Esophagus squamous epithelium (tissue), 5 donors: Measurements from ENCODE around the gene SSRP1. TPM values are rescaled to one million over a fixed set of nuclear protein-coding genes. Genes with fewer than 3 reads are reported as not detected.
"Not testable (repeated sequence)": the region's sequence is repeated elsewhere in the genome, so short reads cannot be mapped to it uniquely, and the experiment has no call there.

Experiments
- DNase-seq: peaks from one replicate; lab custom pipeline; 2025; lab: John Stamatoyannopoulos, UW
- H3K27ac ChIP-seq, 4 donors: fragments of 200-600 bp; sonication (generic); one replicate each; pipeline ENCODE4 v1.5.1; 2016 to 2019; ENCODE audit warnings: mild to moderate bottlenecking in 1 of 4
- H3K27me3 ChIP-seq, 4 donors: fragments of 200-600 bp; sonication (generic); 1 replicate in 3 of 4; 2 replicates in 1 of 4; pipeline versions ENCODE4 v1.5.1 to v1.6.0; 2017 to 2021; ENCODE audit warnings: antibody characterized with exemption in 1 of 4
- H3K36me3 ChIP-seq, 3 donors: fragments of 200-600 bp; sonication (generic); one replicate each; pipeline ENCODE4 v1.5.1; 2016 to 2019
- H3K4me1 ChIP-seq, 3 donors: fragments of 200-600 bp; sonication (generic); one replicate each; pipeline ENCODE4 v1.5.1; 2017 to 2019
- H3K4me3 ChIP-seq, 4 donors: fragments of 200-600 bp; sonication (generic); 1 replicate in 3 of 4; 2 replicates in 1 of 4; pipeline ENCODE4 v1.5.1; 2016 to 2019; ENCODE audit warnings: mild to moderate bottlenecking in 2 of 4, moderate library complexity in 1 of 4
- H3K9me3 ChIP-seq, 3 donors: fragments of 200-600 bp; sonication (generic); one replicate each; pipeline ENCODE4 v1.5.1; 2016 to 2019
- CTCF ChIP-seq, 6 experiments: fragments of 450-650 bp in 4 of 6; fragments of 200-600 bp in 2 of 6; sonication (generic) in 2 of 6; IDR thresholded peaks; one replicate each; pipeline ENCODE4 v1.5.1; 2016 to 2019; ENCODE audit warnings: antibody characterized with exemption in 6 of 6, mild to moderate bottlenecking in 4 of 6, moderate library complexity in 4 of 6
- POLR2A ChIP-seq, 4 donors: fragments of 450-650 bp; IDR thresholded peaks; one replicate each; pipeline ENCODE4 v1.6.1; 2017; ENCODE audit warnings: antibody characterized with exemption in 4 of 4, mild to moderate bottlenecking in 4 of 4, moderate library complexity in 3 of 4
- WGBS, 2 donors: methylation state at CpG; one replicate each; pipeline ENCODE4 v1.1.5; 2018; 5-methylcytosine and 5-hydroxymethylcytosine counted together
- intact Hi-C: fragments of 100-400 bp; cut with DNase I; formaldehyde crosslinking; loops from one replicate; pipeline ENCODE4 v1.15.0; 2022
- total RNA-seq, 4 donors: library from RNA; depleted of rRNA; stranded (reverse); fragments of >200 nt; gene quantifications; one replicate each; pipeline ENCODE4 v1.1.0, GENCODE V29; 2016
- donor health status: DM: yes; HTN: yes; CAD: no.

The SSRP1 gene
- total RNA-seq, 4 donors from 2014 or later, result 49.0 to 98.8 (median 81.3) TPM

- peaks cover 48 to 89% (median 53%) of the 10 kb centered on the region in 3 donors for H3K36me3 ChIP-seq
- H3K4me1 ChIP-seq, result peaks cover 17 to 52% (median 24%) of the 10 kb centered on the region in 3 donors
- H3K27me3 ChIP-seq, result no peaks in the 10 kb centered on the region
- DNase-seq, result no peak
- no peak for TF ChIP-seq POLR2A (IDR thresholded peaks at IDR 0.05)
- no peak for TF ChIP-seq CTCF (IDR thresholded peaks at IDR 0.05)
- 80 to 96% methylated on average over 1 to 4 of the region's 10 CpGs for WGBS, 2 donors
- intact Hi-C loops, result no loop called here
- H3K27ac ChIP-seq, result no peak overlapping the region
- peaks cover 0 to 27% (median 14%) of the 10 kb centered on the region in 3 donors for H3K9me3 ChIP-seq
- H3K4me3 ChIP-seq, result no peak overlapping the region
Measured at GRCh38 chr11:57300785-57301184, 34.9 kb downstream of the SSRP1 start.

- DNase-seq, result no peak
- no peak overlapping the region for H3K27ac ChIP-seq
- peaks cover 0 to 27% (median 14%) of the 10 kb centered on the region in 3 donors for H3K9me3 ChIP-seq
- no peaks in the 10 kb centered on the region for H3K27me3 ChIP-seq
- H3K4me3 ChIP-seq, result no peak overlapping the region
- peaks cover 47 to 78% (median 53%) of the 10 kb centered on the region in 3 donors for H3K36me3 ChIP-seq
- H3K4me1 ChIP-seq, result peaks cover 11 to 52% (median 21%) of the 10 kb centered on the region in 3 donors
- WGBS, 2 donors, result 92 to 94% methylated on average over 5 of the region's 5 CpGs
- intact Hi-C loops, result no loop called here
- TF ChIP-seq POLR2A (IDR thresholded peaks at IDR 0.05) (no peak), CTCF (IDR thresholded peaks at IDR 0.05) (no peak)
Measured at GRCh38 chr11:57299150-57299737, 36.4 kb downstream of the SSRP1 start.

- H3K4me1 ChIP-seq, result peaks cover 12 to 55% (median 19%) of the 10 kb centered on the region in 3 donors
- H3K27ac ChIP-seq, result no peak overlapping the region
- H3K27me3 ChIP-seq, result no peaks in the 10 kb centered on the region
- peaks cover 34 to 63% (median 40%) of the 10 kb centered on the region in 3 donors for H3K36me3 ChIP-seq
- H3K9me3 ChIP-seq, result peaks cover 0 to 27% (median 14%) of the 10 kb centered on the region in 3 donors
- 31 to 36% methylated on average over 2 of the region's 2 CpGs for WGBS, 2 donors
- TF ChIP-seq POLR2A (IDR thresholded peaks at IDR 0.05), result no peak
- no peak for TF ChIP-seq CTCF (IDR thresholded peaks at IDR 0.05)
- intact Hi-C loops, result no loop called here
- DNase-seq, result no peak
- no peak overlapping the region for H3K4me3 ChIP-seq
Measured at GRCh38 chr11:57297221-57297620, 38.5 kb downstream of the SSRP1 start.

- H3K9me3 ChIP-seq, result peaks cover 0 to 27% (median 14%) of the 10 kb centered on the region in 3 donors
- DNase-seq, intact Hi-C loops, H3K4me3 ChIP-seq, H3K27me3 ChIP-seq: not testable (repeated sequence)
- H3K4me1 ChIP-seq, result peaks cover 12 to 55% (median 19%) of the 10 kb centered on the region in 3 donors
- peak overlapping the region in 2 of 4 donors; percentile 16 to 86 for H3K27ac ChIP-seq
- peaks cover 24 to 53% (median 30%) of the 10 kb centered on the region in 3 donors for H3K36me3 ChIP-seq
- 66 to 83% methylated on average over 3 of the region's 3 CpGs for WGBS, 2 donors
Measured at GRCh38 chr11:57296205-57296604, 39.5 kb downstream of the SSRP1 start.

GRCh38 chr11:57294225-57295131 is 41.2 kb downstream of the SSRP1 start:
- Histone ChIP-seq H3K36me3 (peaks cover 7 to 36% (median 12%) of the 10 kb centered on the region in 3 donors), H3K4me1 (peaks cover 12 to 61% (median 20%) of the 10 kb centered on the region in 3 donors), H3K9me3 (peaks cover 0 to 11% (median 6%) of the 10 kb centered on the region in 3 donors), H3K27ac (peak overlapping the region; percentile 38 to 86 (median 84)), H3K27me3 (no peaks in the 10 kb centered on the region), H3K4me3 (no peak overlapping the region)
- 25 to 53% methylated on average over 1 to 2 of the region's 2 CpGs for WGBS, 2 donors
- no peak for DNase-seq
- intact Hi-C loops, result no loop called here
- no peak for TF ChIP-seq CTCF (IDR thresholded peaks at IDR 0.05)
